Thyroid gland (tissue), 4 donors: ENCODE data around the gene REXO1. TPM values are rescaled to one million over a fixed set of nuclear protein-coding genes. Genes with fewer than 3 reads are reported as not detected.

Experiments
- DNase-seq, 2 donors: peaks; one replicate each; pipeline ENCODE4 v3.0.0-alpha.2; 2019
- H3K27ac ChIP-seq, 3 donors: fragments of 200-600 bp; sonication (generic); 1 replicate in 2 of 3; 2 replicates in 1 of 3; pipeline ENCODE4 v1.5.1; 2016 to 2019; ENCODE audit warnings: mild to moderate bottlenecking in 1 of 3, moderate library complexity in 1 of 3
- H3K27me3 ChIP-seq: fragments of 200-600 bp; sonication (generic); one replicate; pipeline ENCODE4 v1.5.1; 2019
- H3K36me3 ChIP-seq, 2 donors: fragments of 200-600 bp; sonication (generic); one replicate each; pipeline ENCODE4 v1.5.1; 2016 to 2019
- H3K4me1 ChIP-seq, 2 donors: fragments of 200-600 bp; sonication (generic); one replicate each; pipeline ENCODE4 v1.5.1; 2017 to 2019
- H3K4me3 ChIP-seq, 3 donors: fragments of 200-600 bp; sonication (generic); replicated peaks in 1 of 3; 1 replicate in 2 of 3; 2 replicates in 1 of 3; pipeline ENCODE4 v1.5.1; 2016; ENCODE audit warnings: mild to moderate bottlenecking in 1 of 3
- H3K9me3 ChIP-seq: fragments of 200-600 bp; sonication (generic); one replicate; pipeline ENCODE4 v1.5.1; 2017
- POLR2A ChIP-seq, 2 donors: fragments of 450-650 bp; IDR thresholded peaks; one replicate each; pipeline ENCODE4 v1.6.1; 2017; ENCODE audit warnings: antibody characterized with exemption in 2 of 2, mild to moderate bottlenecking in 2 of 2, moderate library complexity in 1 of 2
- WGBS, 2 donors: methylation state at CpG; one replicate each; pipeline ENCODE4 v1.1.5; 2017; 5-methylcytosine and 5-hydroxymethylcytosine counted together
- intact Hi-C: fragments of 100-400 bp; cut with DNase I; formaldehyde crosslinking; loops from one replicate; pipeline ENCODE4 v1.15.1; 2023
- total RNA-seq, 4 donors: library from RNA; depleted of rRNA; stranded (reverse); fragments of >200 nt; gene quantifications; one replicate each; pipeline ENCODE4 v1.2.3, GENCODE V29; 2016
- TF ChIP-seq, protein P1 (sequence below), 6 experiments: fragments of 200-600 bp in 3 of 6; fragments of 450-650 bp in 3 of 6; sonication (generic) in 3 of 6; IDR thresholded peaks; one replicate each; pipeline ENCODE4 v1.5.1; 2016 to 2019; ENCODE audit warnings: antibody characterized with exemption in 6 of 6, mild to moderate bottlenecking in 2 of 6, inconsistent platforms in 1 of 6, moderate library complexity in 1 of 6

The REXO1 gene, protein sequence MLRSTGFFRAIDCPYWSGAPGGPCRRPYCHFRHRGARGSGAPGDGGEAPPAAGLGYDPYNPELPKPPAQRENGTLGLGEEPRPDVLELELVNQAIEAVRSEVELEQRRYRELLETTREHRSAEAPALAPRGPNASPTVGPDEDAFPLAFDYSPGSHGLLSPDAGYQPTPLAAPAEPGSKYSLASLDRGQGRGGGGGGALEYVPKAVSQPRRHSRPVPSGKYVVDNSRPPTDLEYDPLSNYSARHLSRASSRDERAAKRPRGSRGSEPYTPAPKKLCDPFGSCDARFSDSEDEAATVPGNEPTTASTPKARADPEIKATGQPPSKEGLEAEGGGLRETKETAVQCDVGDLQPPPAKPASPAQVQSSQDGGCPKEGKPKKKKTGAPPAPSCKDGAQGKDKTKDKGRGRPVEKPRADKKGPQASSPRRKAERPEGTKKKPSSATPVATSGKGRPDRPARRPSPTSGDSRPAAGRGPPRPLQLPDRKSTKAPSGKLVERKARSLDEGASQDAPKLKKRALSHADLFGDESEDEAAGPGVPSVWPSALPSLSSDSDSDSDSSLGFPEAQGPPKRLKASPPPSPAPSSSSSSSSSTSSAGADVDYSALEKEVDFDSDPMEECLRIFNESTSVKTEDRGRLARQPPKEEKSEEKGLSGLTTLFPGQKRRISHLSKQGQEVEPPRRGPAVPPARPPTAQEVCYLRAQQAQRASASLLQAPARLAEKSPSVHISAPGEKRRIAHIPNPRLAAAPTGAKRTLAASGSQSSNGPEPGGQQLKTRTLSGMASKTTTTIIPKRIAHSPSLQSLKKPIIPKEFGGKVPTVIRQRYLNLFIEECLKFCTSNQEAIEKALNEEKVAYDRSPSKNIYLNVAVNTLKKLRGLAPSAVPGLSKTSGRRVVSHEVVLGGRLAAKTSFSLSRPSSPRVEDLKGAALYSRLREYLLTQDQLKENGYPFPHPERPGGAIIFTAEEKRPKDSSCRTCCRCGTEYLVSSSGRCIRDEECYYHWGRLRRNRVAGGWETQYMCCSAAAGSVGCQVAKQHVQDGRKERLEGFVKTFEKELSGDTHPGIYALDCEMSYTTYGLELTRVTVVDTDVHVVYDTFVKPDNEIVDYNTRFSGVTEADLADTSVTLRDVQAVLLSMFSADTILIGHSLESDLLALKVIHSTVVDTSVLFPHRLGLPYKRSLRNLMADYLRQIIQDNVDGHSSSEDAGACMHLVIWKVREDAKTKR
- 10 to 100 TPM; 14.0 to 21.8 (median 17.2) TPM for total RNA-seq

DNA sequence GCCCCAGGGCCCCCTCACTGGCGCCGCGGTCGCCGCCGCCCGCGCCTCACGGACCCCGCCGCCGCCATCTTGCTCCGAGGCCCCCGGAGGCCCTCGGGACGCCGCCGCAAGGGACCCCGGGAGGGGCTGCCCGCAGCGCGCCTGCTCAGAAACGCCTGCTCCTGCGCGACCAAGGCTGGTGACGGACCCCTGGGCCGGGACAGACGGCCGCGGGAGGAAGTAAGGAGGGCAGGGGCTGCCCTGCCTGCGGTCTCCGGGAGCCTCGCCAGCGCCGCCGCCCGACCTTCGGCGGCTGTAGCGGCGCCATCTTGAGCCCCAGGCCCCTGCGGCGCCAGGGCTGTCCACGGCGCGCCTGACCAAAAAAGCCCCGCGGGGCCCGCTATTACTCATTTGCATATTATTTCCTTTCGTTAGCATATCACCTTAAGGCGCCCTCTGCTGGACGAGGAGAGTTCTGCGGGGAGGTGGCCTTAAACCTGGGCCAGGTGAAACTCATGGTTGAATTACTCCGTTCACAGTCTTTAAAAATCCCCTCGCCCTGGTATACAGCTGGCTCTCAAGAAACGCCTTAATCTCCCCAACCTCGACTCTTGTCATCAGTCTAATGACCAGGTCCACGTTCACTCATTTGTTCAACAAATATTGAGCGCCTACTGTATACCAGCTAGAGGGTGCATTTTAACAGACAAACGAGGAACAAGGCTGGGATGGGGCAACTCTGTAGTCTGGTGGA is at the start of gene REXO1:
TSS of gene REXO1 (minus strand) at position 85 of the 733 bp plus-strand sequence. CDS start 125 bp downstream, outside the sequence.
- TF ChIP-seq, protein P1, sequence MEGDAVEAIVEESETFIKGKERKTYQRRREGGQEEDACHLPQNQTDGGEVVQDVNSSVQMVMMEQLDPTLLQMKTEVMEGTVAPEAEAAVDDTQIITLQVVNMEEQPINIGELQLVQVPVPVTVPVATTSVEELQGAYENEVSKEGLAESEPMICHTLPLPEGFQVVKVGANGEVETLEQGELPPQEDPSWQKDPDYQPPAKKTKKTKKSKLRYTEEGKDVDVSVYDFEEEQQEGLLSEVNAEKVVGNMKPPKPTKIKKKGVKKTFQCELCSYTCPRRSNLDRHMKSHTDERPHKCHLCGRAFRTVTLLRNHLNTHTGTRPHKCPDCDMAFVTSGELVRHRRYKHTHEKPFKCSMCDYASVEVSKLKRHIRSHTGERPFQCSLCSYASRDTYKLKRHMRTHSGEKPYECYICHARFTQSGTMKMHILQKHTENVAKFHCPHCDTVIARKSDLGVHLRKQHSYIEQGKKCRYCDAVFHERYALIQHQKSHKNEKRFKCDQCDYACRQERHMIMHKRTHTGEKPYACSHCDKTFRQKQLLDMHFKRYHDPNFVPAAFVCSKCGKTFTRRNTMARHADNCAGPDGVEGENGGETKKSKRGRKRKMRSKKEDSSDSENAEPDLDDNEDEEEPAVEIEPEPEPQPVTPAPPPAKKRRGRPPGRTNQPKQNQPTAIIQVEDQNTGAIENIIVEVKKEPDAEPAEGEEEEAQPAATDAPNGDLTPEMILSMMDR (IDR thresholded peaks at IDR 0.05): peak; percentile 79 to 94 (median 87)
- TF ChIP-seq POLR2A (IDR thresholded peaks at IDR 0.05): peak in 1 of 2 donors; percentile 59
- intact Hi-C loops: no loop called here
- peak; percentile 96 to 98 for DNase-seq
- WGBS, 2 donors: 4 to 9% methylated on average over 11 to 30 of the region's 60 CpGs
- Histone ChIP-seq H3K27me3 (no peaks in the 10 kb centered on the region), H3K4me1 (peaks cover 22 to 43% of the 10 kb centered on the region in 2 donors), H3K4me3 (peak within 1 kb of the TSS; percentile 59 to 100 (median 90)), H3K27ac (peak within 1 kb of the TSS; percentile 99 to 100 (median 99)), H3K36me3 (no peaks in the 10 kb centered on the region), H3K9me3 (no peaks in the 10 kb centered on the region)

DNA sequence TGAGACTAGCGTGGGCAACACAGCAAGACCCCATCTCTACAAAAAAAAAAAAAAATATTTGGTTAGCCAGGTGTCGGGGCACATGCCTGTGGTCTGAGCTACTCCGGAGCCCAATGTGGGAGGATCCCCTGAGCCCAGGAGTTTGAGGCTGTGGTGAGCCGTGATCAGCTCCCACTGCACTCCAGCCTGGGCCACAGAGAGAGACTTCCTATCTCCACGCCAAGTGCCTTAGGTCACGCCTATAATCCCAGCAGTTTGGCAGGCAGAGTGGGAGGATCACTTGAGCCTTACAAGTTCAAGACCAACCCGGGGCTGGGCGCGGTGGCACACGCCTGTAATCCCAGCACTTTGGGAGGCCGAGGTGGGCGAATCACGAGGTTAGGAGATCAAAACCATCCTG is 48.2 kb upstream of the REXO1 start:
- DNase-seq: no peak
- no peaks in the 10 kb centered on the region for H3K36me3 ChIP-seq
- H3K4me1 ChIP-seq: peaks cover 3 to 11% of the 10 kb centered on the region in 2 donors
- intact Hi-C loops: no loop called here
- H3K9me3 ChIP-seq: no peaks in the 10 kb centered on the region
- 92 to 96% methylated on average over 13 of the region's 13 CpGs for WGBS, 2 donors
- no peaks in the 10 kb centered on the region for H3K27me3 ChIP-seq
- TF ChIP-seq, protein P1 (IDR thresholded peaks at IDR 0.05): no peak
- H3K27ac ChIP-seq: no peak overlapping the region
- H3K4me3 ChIP-seq: no peak overlapping the region

DNA sequence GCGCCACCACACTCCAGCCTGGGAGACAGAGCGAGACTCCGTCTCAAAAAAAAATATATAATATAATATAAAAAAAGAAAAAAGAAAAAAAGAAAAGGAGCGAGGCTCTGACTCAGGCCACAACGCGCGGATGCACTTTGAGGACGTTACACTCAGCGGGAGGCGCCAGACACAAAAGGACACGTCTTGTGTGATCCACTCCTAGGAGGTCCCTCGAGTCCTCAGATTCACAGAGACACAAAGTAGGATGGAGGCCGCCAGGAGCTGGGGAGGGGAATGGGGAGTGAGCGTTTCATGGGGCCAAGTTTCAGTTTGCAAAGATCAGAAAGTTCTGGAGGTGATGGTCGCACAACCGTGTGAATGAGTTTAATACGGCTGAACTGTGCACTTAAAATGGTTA is 45.5 kb upstream of the REXO1 start:
- intact Hi-C loops: no loop called here
- Histone ChIP-seq H3K4me1 (peaks cover 3 to 11% of the 10 kb centered on the region in 2 donors), H3K27me3 (no peaks in the 10 kb centered on the region), H3K9me3 (no peaks in the 10 kb centered on the region), H3K4me3 (no peak overlapping the region), H3K36me3 (no peaks in the 10 kb centered on the region), H3K27ac (no peak overlapping the region)
- TF ChIP-seq, protein P1 (IDR thresholded peaks at IDR 0.05): no peak
- TF ChIP-seq POLR2A (IDR thresholded peaks at IDR 0.05): no peak
- 77 to 83% methylated on average over 17 of the region's 17 CpGs for WGBS, 2 donors
- DNase-seq: no peak

DNA sequence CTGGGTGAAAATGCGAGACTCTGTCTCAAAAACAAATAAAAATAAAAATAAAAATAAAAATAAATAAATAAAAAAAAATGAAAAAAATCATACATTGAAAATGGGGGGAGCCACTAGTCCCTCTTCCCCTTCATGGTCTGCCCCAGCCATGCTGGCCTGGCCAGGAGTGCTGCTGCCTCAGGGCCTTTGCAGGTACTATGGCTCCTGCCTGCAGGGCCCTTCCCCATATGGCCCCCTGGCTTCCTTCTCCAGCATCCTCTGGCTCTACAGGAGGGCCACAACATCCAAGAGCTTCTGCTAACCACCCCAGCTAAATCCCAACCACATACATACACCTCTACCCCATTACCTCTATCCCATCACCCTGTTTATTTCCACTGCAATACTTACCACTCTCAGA is 41.6 kb upstream of the REXO1 start:
- intact Hi-C loops: no loop called here
- no peaks in the 10 kb centered on the region for H3K4me1 ChIP-seq
- no peaks in the 10 kb centered on the region for H3K27me3 ChIP-seq

More for the DNA sequence above, 41.6 kb upstream of the REXO1 start:
- WGBS, 2 donors: 97 to 100% methylated on average over 1 of the region's 1 CpG
- H3K9me3 ChIP-seq: no peaks in the 10 kb centered on the region
- no peak for TF ChIP-seq POLR2A (IDR thresholded peaks at IDR 0.05)
- TF ChIP-seq, protein P1 (IDR thresholded peaks at IDR 0.05): no peak
- no peak overlapping the region for H3K27ac ChIP-seq
- DNase-seq: no peak
- no peak overlapping the region for H3K4me3 ChIP-seq
- no peaks in the 10 kb centered on the region for H3K36me3 ChIP-seq
